MCF 10A (cell line): Measurements from ENCODE around the gene RPE65. TPM values are rescaled to one million over a fixed set of nuclear protein-coding genes. Genes with fewer than 3 reads are reported as not detected.

Experiments
- BruUV-seq: library from RNA; stranded (reverse); fragments of 400-500 nt; replicated peaks from 2 replicates; lab custom pipeline; 2021; lab: Mats Ljungman, UMichigan
- CTCF ChIA-PET: fragments of 300-600 bp; sonication (Branson Sonifier 250); formaldehyde crosslinking; extraction: SDS; loops from one replicate; lab custom pipeline; 2021; ENCODE audit warnings: antibody characterized with exemption, inconsistent platforms; lab: Yijun Ruan, JAX
- POLR2A ChIA-PET: fragments of 300-600, 350-650 bp; sonication (Branson Sonifier 250); formaldehyde crosslinking; extraction: SDS; loops from one replicate; lab custom pipeline; 2020; ENCODE audit warnings: antibody characterized with exemption, inconsistent platforms; lab: Yijun Ruan, JAX
- DNase-seq: peaks from one replicate; pipeline ENCODE4 v3.0.0-alpha.2; 2018; ENCODE audit not compliant: unreplicated experiment
- H3K27ac Mint-ChIP-seq: one replicate; pipeline ENCODE4 v1.8.0; 2022; ENCODE audit warnings: mild to moderate bottlenecking, low read depth, mixed read lengths; ENCODE audit not compliant: unreplicated experiment
- H3K27me3 Mint-ChIP-seq: one replicate; pipeline ENCODE4 v1.8.0; 2022; ENCODE audit warnings: mixed read lengths; ENCODE audit not compliant: insufficient read depth, unreplicated experiment
- H3K36me3 Mint-ChIP-seq: one replicate; pipeline ENCODE4 v1.8.0; 2022; ENCODE audit warnings: mild to moderate bottlenecking, moderate library complexity, mixed read lengths; ENCODE audit not compliant: insufficient read depth, unreplicated experiment
- H3K4me1 Mint-ChIP-seq: one replicate; pipeline ENCODE4 v1.8.0; 2022; ENCODE audit warnings: mixed read lengths; ENCODE audit not compliant: insufficient read depth, unreplicated experiment
- H3K4me3 Mint-ChIP-seq: one replicate; pipeline ENCODE4 v1.8.0; 2022; ENCODE audit warnings: mild to moderate bottlenecking, moderate library complexity, mixed read lengths; ENCODE audit not compliant: unreplicated experiment
- H3K9me3 Mint-ChIP-seq: one replicate; pipeline ENCODE4 v1.8.0; 2022; ENCODE audit warnings: mixed read lengths; ENCODE audit not compliant: unreplicated experiment
- intact Hi-C: fragments of 100-400 bp; cut with micrococcal nuclease; formaldehyde crosslinking; loops from 2 replicates; pipeline ENCODE4 v1.14.1; 2022
- total RNA-seq: library from RNA; stranded (reverse); gene quantifications from 2 replicates; pipeline ENCODE4 v1.2.3, GENCODE V29; 2022
- TF ChIP-seq, protein P1 (sequence below): fragments of 200-600 bp; IDR thresholded peaks from one replicate; pipeline ENCODE4 v1.8.0; 2022; ENCODE audit warnings: antibody characterized with exemption, mild to moderate bottlenecking; ENCODE audit not compliant: unreplicated experiment

Gene RPE65
- total RNA-seq, 1 experiment from 2014 or later = not detected

DNA sequence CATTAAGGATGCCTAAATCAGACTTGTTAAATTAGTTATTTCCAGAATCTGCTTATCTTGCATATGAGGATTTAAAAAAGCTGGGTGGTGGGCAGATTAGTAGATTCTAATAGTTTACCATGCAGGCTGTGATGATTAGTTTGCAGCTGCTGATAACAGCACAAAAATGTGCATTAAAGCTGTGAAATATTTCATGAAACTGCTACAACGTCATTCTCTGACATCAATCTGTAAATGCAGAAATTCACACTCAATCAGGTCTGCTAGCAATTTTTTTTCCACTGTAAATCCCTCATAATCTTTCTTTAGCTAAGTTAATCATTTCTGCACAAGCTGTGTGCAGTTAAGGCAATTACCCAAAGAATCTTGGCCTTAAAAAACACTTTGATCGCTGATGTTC is 9.3 kb upstream of the RPE65 start:
- CTCF ChIA-PET = interaction anchor here (1.2 kb wide), 1 partner anchor 12 kb away, joined by 3 read pairs; no protein-coding TSS in a partner anchor

DNA sequence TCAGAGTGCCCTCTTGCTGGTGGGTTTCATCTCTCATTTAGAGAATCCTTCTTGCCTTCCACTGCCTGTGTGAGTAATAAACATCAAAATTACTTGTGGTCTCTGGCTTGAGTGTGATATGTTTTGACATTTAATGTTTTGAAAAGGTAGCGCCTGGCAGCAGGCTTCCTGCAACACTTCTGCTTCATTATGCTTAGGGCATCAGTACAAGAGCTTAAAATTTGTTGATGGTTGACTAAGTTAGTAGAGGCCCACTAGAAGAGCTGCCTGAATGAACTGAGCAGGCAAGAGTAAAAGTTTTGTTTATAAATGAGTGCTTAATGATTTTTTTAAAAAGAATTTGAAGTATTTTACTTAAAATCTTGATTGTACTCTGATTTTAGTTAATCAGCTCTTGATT is 6.4 kb upstream of the RPE65 start:
- no peaks in the 10 kb centered on the region for H3K27me3 Mint-ChIP-seq
- H3K36me3 Mint-ChIP-seq = no peaks in the 10 kb centered on the region
- BruUV-seq = no TSS peak
- POLR2A ChIA-PET = no interaction called here
- intact Hi-C loops = no loop called here
- CTCF ChIA-PET = interaction anchor here (0.6 to 2.9 kb wide), 3 partner anchors 14 to 536 kb away, joined by 3 to 14 read pairs (median 3); no protein-coding TSS in a partner anchor
- no peak for DNase-seq
- H3K9me3 Mint-ChIP-seq = no peaks in the 10 kb centered on the region
- no peak overlapping the region for H3K27ac Mint-ChIP-seq
- TF ChIP-seq, protein P1, sequence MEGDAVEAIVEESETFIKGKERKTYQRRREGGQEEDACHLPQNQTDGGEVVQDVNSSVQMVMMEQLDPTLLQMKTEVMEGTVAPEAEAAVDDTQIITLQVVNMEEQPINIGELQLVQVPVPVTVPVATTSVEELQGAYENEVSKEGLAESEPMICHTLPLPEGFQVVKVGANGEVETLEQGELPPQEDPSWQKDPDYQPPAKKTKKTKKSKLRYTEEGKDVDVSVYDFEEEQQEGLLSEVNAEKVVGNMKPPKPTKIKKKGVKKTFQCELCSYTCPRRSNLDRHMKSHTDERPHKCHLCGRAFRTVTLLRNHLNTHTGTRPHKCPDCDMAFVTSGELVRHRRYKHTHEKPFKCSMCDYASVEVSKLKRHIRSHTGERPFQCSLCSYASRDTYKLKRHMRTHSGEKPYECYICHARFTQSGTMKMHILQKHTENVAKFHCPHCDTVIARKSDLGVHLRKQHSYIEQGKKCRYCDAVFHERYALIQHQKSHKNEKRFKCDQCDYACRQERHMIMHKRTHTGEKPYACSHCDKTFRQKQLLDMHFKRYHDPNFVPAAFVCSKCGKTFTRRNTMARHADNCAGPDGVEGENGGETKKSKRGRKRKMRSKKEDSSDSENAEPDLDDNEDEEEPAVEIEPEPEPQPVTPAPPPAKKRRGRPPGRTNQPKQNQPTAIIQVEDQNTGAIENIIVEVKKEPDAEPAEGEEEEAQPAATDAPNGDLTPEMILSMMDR = no peak
- peaks cover 20% of the 10 kb centered on the region for H3K4me1 Mint-ChIP-seq
- no peak overlapping the region for H3K4me3 Mint-ChIP-seq

More for the DNA sequence above, 9.3 kb upstream of the RPE65 start:
- no peak overlapping the region for H3K4me3 Mint-ChIP-seq
- H3K36me3 Mint-ChIP-seq = peaks cover 7% of the 10 kb centered on the region
- no peaks in the 10 kb centered on the region for H3K27me3 Mint-ChIP-seq
- POLR2A ChIA-PET = no interaction called here
- H3K9me3 Mint-ChIP-seq = peaks cover 8% of the 10 kb centered on the region
- no peak overlapping the region for H3K27ac Mint-ChIP-seq
- DNase-seq = no peak
- TF ChIP-seq, protein P1 = no peak
- intact Hi-C loops = no loop called here
- peaks cover under 1% of the 10 kb centered on the region for H3K4me1 Mint-ChIP-seq
- no TSS peak for BruUV-seq

DNA sequence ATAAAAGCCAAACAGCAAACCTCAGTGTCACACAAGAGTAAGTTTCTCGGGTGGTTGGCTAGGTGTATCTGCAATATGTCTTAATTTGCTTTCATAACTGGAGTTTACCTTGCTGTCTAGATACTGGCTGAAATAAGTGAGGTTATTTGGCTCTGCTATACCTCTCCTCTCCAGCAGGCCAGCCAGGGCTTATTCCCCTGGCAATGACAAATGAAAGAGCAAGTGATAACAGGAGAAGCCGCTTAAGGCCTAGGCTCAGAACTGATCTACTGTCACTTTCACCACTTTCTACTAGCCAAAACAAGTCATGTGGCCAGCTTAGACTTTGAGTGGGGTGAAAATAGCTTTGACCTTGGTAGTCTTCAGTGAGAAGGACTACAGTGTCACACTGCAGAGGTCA is 4.8 kb upstream of the RPE65 start:
- H3K9me3 Mint-ChIP-seq = no peaks in the 10 kb centered on the region
- H3K4me1 Mint-ChIP-seq = peaks cover 20% of the 10 kb centered on the region
- BruUV-seq = no TSS peak
- no peak overlapping the region for H3K4me3 Mint-ChIP-seq
- no peaks in the 10 kb centered on the region for H3K27me3 Mint-ChIP-seq
- H3K27ac Mint-ChIP-seq = no peak overlapping the region
- ChIA-PET POLR2A (interaction anchor here (0.7 kb wide), 1 partner anchor 19 kb away, joined by 5 read pairs; no protein-coding TSS in a partner anchor), CTCF (no interaction called here)
- H3K36me3 Mint-ChIP-seq = no peaks in the 10 kb centered on the region
- TF ChIP-seq, protein P1 = no peak
- intact Hi-C loops = no loop called here
- DNase-seq = no peak

DNA sequence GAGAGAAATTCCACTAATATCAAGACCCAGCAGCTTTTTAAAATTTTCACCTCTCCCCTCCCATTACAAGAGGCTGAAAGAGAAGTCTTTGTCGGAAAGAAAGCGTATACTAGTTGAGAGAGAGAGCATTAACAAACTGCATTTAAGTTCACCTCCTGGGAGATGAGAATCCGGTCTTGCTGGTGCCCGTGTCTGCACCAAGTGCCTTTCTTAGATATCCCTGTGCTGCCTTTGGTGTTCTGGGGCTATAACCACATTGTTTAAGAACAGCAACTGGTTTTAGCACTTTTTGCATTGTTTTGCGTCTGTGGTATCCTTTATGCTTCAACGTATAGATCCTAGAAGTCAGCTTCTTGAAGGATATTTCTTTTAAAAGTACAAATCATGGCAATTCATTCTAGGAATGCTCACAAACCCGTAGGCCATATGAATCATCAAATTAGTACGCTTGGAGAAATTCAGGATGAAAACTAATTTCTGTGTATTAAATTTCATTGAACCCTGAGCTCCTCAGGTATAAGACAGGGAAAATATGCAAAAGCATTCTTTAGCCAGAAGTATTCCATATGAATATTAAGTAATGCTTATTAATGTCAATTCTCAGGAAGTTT is 3.4 kb upstream of the RPE65 start:
- no peak for DNase-seq
- no peaks in the 10 kb centered on the region for H3K36me3 Mint-ChIP-seq
- no peak overlapping the region for H3K4me3 Mint-ChIP-seq
- no TSS peak for BruUV-seq
- intact Hi-C loops = no loop called here
- TF ChIP-seq, protein P1 = no peak
- no peak overlapping the region for H3K27ac Mint-ChIP-seq
- ChIA-PET POLR2A (no interaction called here), CTCF (interaction anchor here (0.6 to 1.6 kb wide), 6 partner anchors 9 to 332 kb away, joined by 3 to 8 read pairs (median 4); no protein-coding TSS in a partner anchor)
- no peaks in the 10 kb centered on the region for H3K9me3 Mint-ChIP-seq
- H3K27me3 Mint-ChIP-seq = no peaks in the 10 kb centered on the region
- H3K4me1 Mint-ChIP-seq = peaks cover 20% of the 10 kb centered on the region
